Uterus (tissue), 4 donors: ENCODE results near the gene G2E3. TPM values are rescaled to one million over a fixed set of nuclear protein-coding genes. Genes with fewer than 3 reads are reported as not detected.

ENCODE experiments used
- DNase-seq, 2 donors: peaks; one replicate each; pipeline ENCODE4 v3.0.0-alpha.2; 2019 to 2020
- H3K27ac ChIP-seq, 2 donors: fragments of 200-600 bp; sonication (generic); 1 replicate in 1 of 2; 2 replicates in 1 of 2; pipeline ENCODE4 v1.5.1; 2016 to 2018
- H3K27me3 ChIP-seq, 2 donors: fragments of 200-600 bp; sonication (generic); one replicate each; pipeline ENCODE4 v1.5.1; 2018 to 2019; ENCODE audit warnings: control low read depth in 1 of 2
- H3K36me3 ChIP-seq, 2 donors: fragments of 200-600 bp; sonication (generic); one replicate each; pipeline ENCODE4 v1.5.1; 2019; ENCODE audit warnings: control low read depth in 1 of 2
- H3K4me1 ChIP-seq, 2 donors: fragments of 200-600 bp; sonication (generic); one replicate each; pipeline ENCODE4 v1.5.1; 2018 to 2019; ENCODE audit warnings: control low read depth in 1 of 2
- H3K4me3 ChIP-seq, 2 donors: fragments of 200-600 bp; sonication (generic); 1 replicate in 1 of 2; 2 replicates in 1 of 2; pipeline ENCODE4 v1.5.1; 2018 to 2019; ENCODE audit warnings: mild to moderate bottlenecking in 1 of 2
- H3K9me3 ChIP-seq, 2 donors: fragments of 200-600 bp; sonication (generic); one replicate each; pipeline ENCODE4 v1.5.1; 2019; ENCODE audit warnings: control low read depth in 1 of 2
- POLR2A ChIP-seq, 2 donors: fragments of 450-650 bp; IDR thresholded peaks; one replicate each; pipeline ENCODE4 v1.6.1; 2016; ENCODE audit warnings: antibody characterized with exemption in 2 of 2, mild to moderate bottlenecking in 1 of 2, moderate library complexity in 1 of 2
- intact Hi-C: fragments of 100-400 bp; cut with DNase I; formaldehyde crosslinking; loops from one replicate; pipeline ENCODE4 v1.15.1; 2023; ENCODE audit warnings: low total_unique reads
- small RNA-seq: library from RNA; depleted of rRNA; stranded (forward); fragments of <200 nt; gene quantifications from one replicate; pipeline ENCODE3, GENCODE V24; 2016
- total RNA-seq, 4 donors: library from RNA; depleted of rRNA in 3 of 4; stranded (reverse); fragments of >200 nt in 3 of 4; gene quantifications; one replicate each; pipeline versions ENCODE4 v1.1.0 to v1.2.4, GENCODE V29; 2014 to 2023
- TF ChIP-seq, protein P1 (sequence below), 4 experiments: fragments of 200-600 bp in 2 of 4; fragments of 450-650 bp in 2 of 4; sonication (generic) in 2 of 4; IDR thresholded peaks; one replicate each; pipeline ENCODE4 v1.5.1; 2016 to 2019; ENCODE audit warnings: antibody characterized with exemption in 4 of 4, mild to moderate bottlenecking in 2 of 4, moderate library complexity in 1 of 4
- donor health status: DM: yes; HTN: yes; CAD: no.

Gene G2E3
- total RNA-seq, 4 donors from 2014 or later, result 3.1 to 48.9 (median 17.5) TPM

DNA sequence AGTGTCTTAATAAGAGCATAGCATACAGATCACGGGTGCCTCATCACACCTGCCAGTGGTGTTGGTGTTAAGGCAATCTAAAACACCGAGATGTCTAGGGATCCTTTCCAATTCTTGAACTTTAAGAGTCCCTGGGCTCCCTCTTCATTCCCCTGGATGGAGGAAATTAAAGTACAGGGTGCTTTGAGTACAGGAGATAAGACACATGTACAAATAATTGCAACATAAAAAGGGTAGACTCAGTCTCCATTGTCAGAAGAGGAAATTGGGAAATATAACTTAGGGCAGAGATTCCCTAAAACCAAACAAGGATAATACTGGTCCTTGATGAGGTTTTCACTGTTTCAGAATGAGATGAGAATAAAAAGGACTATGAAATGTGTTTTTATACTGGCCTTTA lies 98.1 kb downstream of the G2E3 start:
- no peak for TF ChIP-seq POLR2A (IDR thresholded peaks at IDR 0.05)
- TF ChIP-seq, protein P1, sequence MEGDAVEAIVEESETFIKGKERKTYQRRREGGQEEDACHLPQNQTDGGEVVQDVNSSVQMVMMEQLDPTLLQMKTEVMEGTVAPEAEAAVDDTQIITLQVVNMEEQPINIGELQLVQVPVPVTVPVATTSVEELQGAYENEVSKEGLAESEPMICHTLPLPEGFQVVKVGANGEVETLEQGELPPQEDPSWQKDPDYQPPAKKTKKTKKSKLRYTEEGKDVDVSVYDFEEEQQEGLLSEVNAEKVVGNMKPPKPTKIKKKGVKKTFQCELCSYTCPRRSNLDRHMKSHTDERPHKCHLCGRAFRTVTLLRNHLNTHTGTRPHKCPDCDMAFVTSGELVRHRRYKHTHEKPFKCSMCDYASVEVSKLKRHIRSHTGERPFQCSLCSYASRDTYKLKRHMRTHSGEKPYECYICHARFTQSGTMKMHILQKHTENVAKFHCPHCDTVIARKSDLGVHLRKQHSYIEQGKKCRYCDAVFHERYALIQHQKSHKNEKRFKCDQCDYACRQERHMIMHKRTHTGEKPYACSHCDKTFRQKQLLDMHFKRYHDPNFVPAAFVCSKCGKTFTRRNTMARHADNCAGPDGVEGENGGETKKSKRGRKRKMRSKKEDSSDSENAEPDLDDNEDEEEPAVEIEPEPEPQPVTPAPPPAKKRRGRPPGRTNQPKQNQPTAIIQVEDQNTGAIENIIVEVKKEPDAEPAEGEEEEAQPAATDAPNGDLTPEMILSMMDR (IDR thresholded peaks at IDR 0.05), result no peak
- intact Hi-C loops, result loop anchor here (10.0 kb wide), 1 partner anchor 698 kb away; no protein-coding TSS in a partner anchor
- H3K27ac ChIP-seq, result no peak overlapping the region

DNA sequence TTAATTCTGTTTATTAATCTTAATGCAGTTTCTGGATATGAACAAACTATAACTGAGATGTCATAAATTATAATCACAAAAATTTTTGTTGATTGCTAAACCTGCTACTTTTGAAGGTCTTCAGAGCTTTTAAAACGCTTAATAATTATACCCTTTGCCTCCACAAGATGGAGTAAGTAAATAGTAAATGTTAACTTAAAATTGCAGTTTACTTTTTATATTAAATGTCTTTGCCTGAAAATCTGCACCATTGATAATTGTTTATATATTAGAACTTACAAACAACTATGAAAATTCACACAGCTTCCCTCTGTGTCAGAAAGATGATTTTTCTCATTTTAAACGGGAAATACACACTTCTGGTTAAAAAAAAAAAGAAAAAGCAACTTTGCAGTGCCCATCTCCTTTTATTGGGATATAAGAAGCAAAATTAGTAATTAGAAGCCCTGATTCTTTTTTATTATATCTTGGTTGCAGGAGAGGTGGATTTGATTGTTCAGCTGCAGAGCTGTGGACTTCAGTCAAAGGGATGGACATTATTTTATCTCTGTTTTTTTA lies 98.7 kb downstream of the G2E3 start:
- TF ChIP-seq, protein P1 (IDR thresholded peaks at IDR 0.05), result peak in 2 of 4 experiments; percentile 17 to 25
- TF ChIP-seq POLR2A (IDR thresholded peaks at IDR 0.05), result no peak
- intact Hi-C loops, result loop anchor here (10.0 kb wide), 1 partner anchor 697 kb away; no protein-coding TSS in a partner anchor
- H3K27ac ChIP-seq, result no peak overlapping the region
- DNase-seq, result no peak
- no peaks in the 10 kb centered on the region for H3K27me3 ChIP-seq
- H3K36me3 ChIP-seq, result no peaks in the 10 kb centered on the region
- H3K4me1 ChIP-seq, result no peaks in the 10 kb centered on the region
- no peak overlapping the region for H3K4me3 ChIP-seq
- H3K9me3 ChIP-seq, result no peaks in the 10 kb centered on the region

More for the DNA sequence above, 98.1 kb downstream of the G2E3 start:
- Histone ChIP-seq H3K36me3 (no peaks in the 10 kb centered on the region), H3K9me3 (no peaks in the 10 kb centered on the region), H3K4me1 (no peaks in the 10 kb centered on the region), H3K27me3 (no peaks in the 10 kb centered on the region), H3K4me3 (no peak overlapping the region)
- DNase-seq, result no peak

DNA sequence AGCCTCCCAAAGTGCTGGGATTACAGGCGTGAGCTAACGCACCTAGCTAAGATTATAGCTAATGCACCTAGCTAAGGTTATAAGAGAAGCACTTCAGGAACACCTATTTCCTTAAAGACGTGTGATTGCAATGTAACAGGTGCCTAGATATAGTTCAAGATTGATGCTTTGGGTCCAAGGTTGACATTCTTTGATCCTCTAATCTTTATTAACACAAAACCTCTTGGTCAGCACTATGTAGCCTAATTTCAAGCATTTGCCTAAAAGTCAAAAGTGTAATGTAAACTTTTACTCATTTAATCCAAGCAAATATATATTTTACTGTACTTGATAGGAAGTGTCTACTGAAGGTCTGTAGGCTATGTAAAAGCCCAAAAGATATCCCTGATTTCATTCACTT lies 99.7 kb downstream of the G2E3 start:
- intact Hi-C loops, result loop anchor here (10.0 kb wide), 1 partner anchor 696 kb away; no protein-coding TSS in a partner anchor
- no peaks in the 10 kb centered on the region for H3K27me3 ChIP-seq
- TF ChIP-seq POLR2A (IDR thresholded peaks at IDR 0.05), result no peak
- TF ChIP-seq, protein P1 (IDR thresholded peaks at IDR 0.05), result no peak
- H3K4me1 ChIP-seq, result no peaks in the 10 kb centered on the region
- no peaks in the 10 kb centered on the region for H3K9me3 ChIP-seq
- H3K4me3 ChIP-seq, result no peak overlapping the region
- no peak for DNase-seq
- no peak overlapping the region for H3K27ac ChIP-seq
- H3K36me3 ChIP-seq, result no peaks in the 10 kb centered on the region

DNA sequence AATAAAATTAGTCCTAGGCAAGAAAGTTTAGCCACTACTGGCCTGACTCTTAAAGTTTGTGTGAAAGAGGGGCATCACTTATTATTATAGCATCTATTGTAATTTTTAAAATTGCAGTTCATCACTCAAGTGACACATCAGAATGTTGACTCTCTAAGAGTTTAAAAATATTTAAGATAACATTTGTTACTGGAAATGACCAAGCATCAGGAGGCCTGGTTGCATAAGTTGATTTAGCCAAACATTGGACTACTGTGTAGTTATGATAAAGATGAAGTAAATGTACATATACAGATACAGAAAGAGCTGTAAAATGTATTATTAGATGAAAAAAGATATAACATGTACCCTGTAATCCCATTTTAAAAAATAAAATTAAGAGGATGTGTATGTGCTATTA lies 110.6 kb downstream of the G2E3 start:
- H3K4me3 ChIP-seq, result no peak overlapping the region
- H3K27ac ChIP-seq, result no peak overlapping the region
- H3K9me3 ChIP-seq, result no peaks in the 10 kb centered on the region
- no peaks in the 10 kb centered on the region for H3K27me3 ChIP-seq
- no peaks in the 10 kb centered on the region for H3K4me1 ChIP-seq
- H3K36me3 ChIP-seq, result no peaks in the 10 kb centered on the region
- intact Hi-C loops, result no loop called here
- no peak for DNase-seq
- TF ChIP-seq, protein P1 (IDR thresholded peaks at IDR 0.05), result no peak
- no peak for TF ChIP-seq POLR2A (IDR thresholded peaks at IDR 0.05)

Small RNAs within 50 kb of the gene (small RNA-seq; reads per million reads assigned to genes)
- gene RF02271, result not detected

Other genes starting within 250 kb of the G2E3 start
- 100 to 1,000 TPM in 3 of 4 donors, 10 to 100 TPM in 1; 99.9 to 291 (median 160) TPM for gene SCFD1, start 63.2 kb downstream of the G2E3 start, total RNA-seq